HepG2 (cell line): Measurements from ENCODE around the gene STK10. TPM values are rescaled to one million over a fixed set of nuclear protein-coding genes. Genes with fewer than 3 reads are reported as not detected.

Experiments used
- ATAC-seq: fragments of 200-7000 bp; cut with Tn5 transposase; 3 replicates; pipeline ENCODE4 v1.9.1; 2020; ENCODE audit warnings: mild to moderate bottlenecking, moderate library complexity
- BruUV-seq: library from RNA; stranded (reverse); fragments of 400-500 nt; replicated peaks from 2 replicates; lab custom pipeline; 2021; lab: Mats Ljungman, UMichigan
- CTCF ChIA-PET: fragments of 300-600 bp; formaldehyde crosslinking; extraction: SDS; loops from one replicate; lab custom pipeline; 2021; ENCODE audit warnings: low total read pairs, inconsistent platforms, low intra/inter-chr PET ratio; lab: Yijun Ruan, JAX
- POLR2A ChIA-PET: fragments of 350-600 bp; sonication (Branson Sonifier 250); formaldehyde crosslinking; loops from one replicate; lab custom pipeline; 2020; ENCODE audit warnings: antibody characterized with exemption, inconsistent platforms; lab: Yijun Ruan, JAX
- DNase-seq: peaks from one replicate; pipeline ENCODE4 v3.0.0-alpha.2; 2015; ENCODE audit warnings: low spot score
- FAIRE-seq: peaks from 3 replicates; lab custom pipeline; 2011; peaks lifted over from hg19 to GRCh38; lab: Jason Lieb, UNC
- H2AFZ ChIP-seq: one replicate; pipeline ENCODE4 v1.6.1; 2011; ENCODE audit warnings: low read length, inconsistent platforms
- H3K27ac ChIP-seq: fragments of 300-600 bp; 3 replicates; pipeline ENCODE4 v1.8.0; 2011; ENCODE audit warnings: mixed run types, mild to moderate bottlenecking, mixed read lengths, low read length, inconsistent platforms; ENCODE audit not compliant: insufficient read depth; ENCODE audit errors: extremely low read length
- H3K27me3 ChIP-seq, 2 experiments: fragments of 200-600 bp in 1 of 2; 2 replicates in 1 of 2; 3 replicates in 1 of 2; pipeline versions ENCODE4 v1.6.0 to v1.8.0; 2011; ENCODE audit warnings: low read length in 2 of 2, mild to moderate bottlenecking in 2 of 2, moderate library complexity in 2 of 2, inconsistent platforms in 1 of 2; ENCODE audit not compliant: insufficient read depth in 2 of 2, control insufficient read depth in 1 of 2
- H3K36me3 ChIP-seq, 2 experiments: fragments of 200-600 bp in 1 of 2; replicated peaks in 1 of 2; 2 replicates in 1 of 2; 3 replicates in 1 of 2; pipeline versions ENCODE4 v1.5.1 to v1.8.0; 2011; ENCODE audit warnings: low read length in 2 of 2, inconsistent platforms in 1 of 2; ENCODE audit not compliant: insufficient read depth in 2 of 2, control insufficient read depth in 1 of 2
- H3K4me1 ChIP-seq: 2 replicates; pipeline ENCODE4 v1.5.1; 2012; ENCODE audit warnings: low read length, inconsistent platforms; ENCODE audit not compliant: insufficient read depth
- H3K4me2 ChIP-seq: 2 replicates; pipeline ENCODE4 v1.6.0; 2011; ENCODE audit warnings: low read depth, low read length, inconsistent platforms
- H3K4me3 ChIP-seq, 3 experiments: fragments of 200-600 bp in 1 of 3; sonication (generic), shearing (Covaris generic) in 1 of 3; replicated peaks in 1 of 3; 2 replicates each; pipeline ENCODE4 v1.5.1; 2011 to 2016; ENCODE audit warnings: low read length in 3 of 3, inconsistent platforms in 2 of 3, low read depth in 2 of 3, mild to moderate bottlenecking in 2 of 3, control low read depth in 1 of 3, mixed read lengths in 1 of 3; ENCODE audit not compliant: insufficient read depth in 1 of 3
- H3K79me2 ChIP-seq: one replicate; pipeline ENCODE4 v1.6.1; 2011; ENCODE audit warnings: low read length, inconsistent platforms; ENCODE audit not compliant: insufficient read depth
- H3K9ac ChIP-seq: 2 replicates; pipeline ENCODE4 v1.6.0; 2011; ENCODE audit warnings: mild to moderate bottlenecking, low read depth, low read length, inconsistent platforms; ENCODE audit not compliant: insufficient read depth
- H3K9me3 ChIP-seq: 2 replicates; pipeline ENCODE4 v1.5.1; 2012; ENCODE audit warnings: mild to moderate bottlenecking, low read length
- H4K20me1 ChIP-seq: 2 replicates; pipeline ENCODE4 v1.6.0; 2011; ENCODE audit warnings: inconsistent platforms, mild to moderate bottlenecking, low read length, moderate library complexity; ENCODE audit not compliant: insufficient read depth
- HMG20B ChIP-seq: conservative IDR thresholded peaks from 2 replicates; pipeline ENCODE4 v1.6.1; 2016; ENCODE audit warnings: missing genetic modification reagents, missing compliant biosample characterization
- MTA3 ChIP-seq: sonication (generic); formaldehyde crosslinking; IDR thresholded peaks from 2 replicates; pipeline ENCODE4 v1.4.0; 2020; ENCODE audit warnings: missing genetic modification reagents
- MXI1 ChIP-seq: IDR thresholded peaks from 3 replicates; pipeline ENCODE4 v1.6.1; 2012; ENCODE audit warnings: low read depth, low read length, inconsistent platforms, borderline replicate concordance
- RCOR2 ChIP-seq: IDR thresholded peaks from 2 replicates; pipeline ENCODE4 v1.6.1; 2016; ENCODE audit warnings: missing biosample characterization, missing genetic modification reagents
- RELA ChIP-seq: sonication (generic); formaldehyde crosslinking; IDR thresholded peaks from 2 replicates; pipeline ENCODE4 v1.4.0; 2020; ENCODE audit warnings: missing genetic modification reagents
- SALL1 ChIP-seq: sonication (generic); formaldehyde crosslinking; IDR thresholded peaks from 2 replicates; pipeline ENCODE4 v1.8.0; 2022; ENCODE audit warnings: mild to moderate bottlenecking, missing genetic modification reagents
- ZFP36L2 ChIP-seq: sonication (generic); formaldehyde crosslinking; IDR thresholded peaks from 2 replicates; pipeline ENCODE4 v1.4.0; 2020; ENCODE audit warnings: missing genetic modification reagents
- ZNF160 ChIP-seq: sonication (generic); formaldehyde crosslinking; IDR thresholded peaks from 2 replicates; pipeline ENCODE4 v1.8.0; 2022; ENCODE audit warnings: mild to moderate bottlenecking, inconsistent platforms, missing genetic modification reagents
- ZNF251 ChIP-seq: sonication (generic); formaldehyde crosslinking; IDR thresholded peaks from 2 replicates; pipeline ENCODE4 v1.9.0; 2021; ENCODE audit warnings: mild to moderate bottlenecking, missing genetic modification reagents
- ZNF496 ChIP-seq: sonication (generic); formaldehyde crosslinking; IDR thresholded peaks from 2 replicates; pipeline ENCODE4 v1.8.1; 2023; ENCODE audit warnings: mild to moderate bottlenecking, moderate library complexity, missing genetic modification reagents; ENCODE audit not compliant: insufficient replicate concordance
- ZNF558 ChIP-seq: sonication (generic); formaldehyde crosslinking; IDR thresholded peaks from 2 replicates; pipeline ENCODE4 v1.9.0; 2022; ENCODE audit warnings: mild to moderate bottlenecking, missing genetic modification reagents, borderline replicate concordance
- WGBS: methylation state at CpG from one replicate; pipeline ENCODE4 v1.1.6; 2017; ENCODE audit warnings: low lambda C conversion rate; 5-methylcytosine and 5-hydroxymethylcytosine counted together
- in situ Hi-C: cut with HindIII; loops from 2 replicates; pipeline ENCODE4 v1.10.0; 2017; ENCODE audit warnings: low pct_unique_long_range_greater_than_20kb; ENCODE audit not compliant: extremely low pct_ligation_motif_present
- intact Hi-C: fragments of 100-400 bp; cut with micrococcal nuclease; formaldehyde crosslinking; loops from one replicate; pipeline ENCODE4 v1.10.0; 2022; ENCODE audit not compliant: unreplicated experiment
- polyA plus RNA-seq, 8 experiments: library from polyadenylated mRNA; depleted of rRNA in 3 of 8; stranded (reverse) in 7 of 8; unstranded in 1 of 8; fragments of >200 nt; fragmentation: Illumina TruSeq in 4 of 8; extraction: Trizol in 4 of 8; gene quantifications; 2 replicates each; pipeline versions ENCODE4 v1.2.1 to v1.2.3, GENCODE V29; 2011 to 2016; ENCODE audit warnings: low read depth in 4 of 8, missing spikeins in 1 of 8, mixed read lengths in 1 of 8; ENCODE audit not compliant: insufficient read depth in 1 of 8
- total RNA-seq, 5 experiments: library from RNA; depleted of rRNA; stranded (reverse); fragments of >200 nt; fragmentation: Illumina TruSeq; extraction: Trizol; gene quantifications; 2 replicates each; pipeline ENCODE4 v1.2.3, GENCODE V29; 2016; ENCODE audit warnings: low read depth in 1 of 5
- TF ChIP-seq, protein P1 (sequence below): sonication (generic); formaldehyde crosslinking; conservative IDR thresholded peaks from 2 replicates; pipeline ENCODE4 v1.8.1; 2023; ENCODE audit warnings: missing genetic modification reagents
- TF ChIP-seq, protein P2 (sequence below): sonication (generic); formaldehyde crosslinking; IDR thresholded peaks from 2 replicates; pipeline ENCODE4 v1.5.0; 2020; ENCODE audit warnings: missing genetic modification reagents
- TF ChIP-seq, protein P3 (sequence below): IDR thresholded peaks from 2 replicates; pipeline ENCODE4 v1.6.1; 2016; ENCODE audit warnings: missing biosample characterization, missing genetic modification reagents, low read depth
- TF ChIP-seq, protein P4 (sequence below): sonication (generic); formaldehyde crosslinking; conservative IDR thresholded peaks from 2 replicates; pipeline ENCODE4 v1.8.0; 2022; ENCODE audit warnings: missing genetic modification reagents
- TF ChIP-seq, protein P5 (sequence below): sonication (generic); formaldehyde crosslinking; IDR thresholded peaks from 2 replicates; pipeline ENCODE4 v1.8.1; 2023; ENCODE audit warnings: mild to moderate bottlenecking, moderate library complexity, missing genetic modification reagents
- TF ChIP-seq, protein P6 (sequence below): sonication (generic); formaldehyde crosslinking; IDR thresholded peaks from 2 replicates; pipeline ENCODE4 v1.8.1; 2023; ENCODE audit warnings: mild to moderate bottlenecking, missing genetic modification reagents

The STK10 gene
- total and polyA plus RNA-seq, 2 of the 13 experiments (the other 11 are each of a cell fraction or from before 2014, with no cell fraction given): 7.0 to 7.2 TPM

DNA sequence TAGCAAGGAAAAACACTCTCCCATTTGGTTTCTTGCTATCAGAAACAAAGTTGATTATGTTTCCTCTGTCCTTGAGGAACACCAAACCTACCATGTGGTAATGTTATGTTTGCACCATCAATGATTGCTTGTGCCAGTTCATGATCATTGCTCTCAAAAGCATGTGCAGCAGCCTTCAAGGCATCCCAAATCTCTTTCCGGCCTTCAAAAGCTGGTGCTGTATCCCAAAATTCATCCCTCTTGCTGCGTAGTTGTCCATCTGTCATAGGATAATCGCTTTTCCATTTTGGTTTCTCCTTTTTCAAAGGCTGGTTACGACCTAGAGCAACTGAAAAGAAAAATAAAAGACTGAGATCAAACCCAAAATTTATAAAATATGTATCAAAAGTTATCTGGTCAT lies 46.0 kb upstream of the STK10 start:
- peak overlapping the region; percentile 65 for H3K27ac ChIP-seq
- in situ Hi-C loops (no loop called here), intact Hi-C loops (no loop called here)
- peaks cover 2 to 27% of the 10 kb centered on the region in 2 experiments for H3K36me3 ChIP-seq
- no peaks in the 10 kb centered on the region for H3K9me3 ChIP-seq
- H3K4me2 ChIP-seq: no peak overlapping the region
- no peak overlapping the region for H2AFZ ChIP-seq
- no peaks in the 10 kb centered on the region for H3K27me3 ChIP-seq
- ChIA-PET POLR2A (interaction anchor here (0.6 kb wide), 1 partner anchor 155 kb away, joined by 4 read pairs; no protein-coding TSS in a partner anchor), CTCF (no interaction called here)
- H3K4me1 ChIP-seq: peaks cover 53% of the 10 kb centered on the region
- no peak overlapping the region for H3K9ac ChIP-seq
- WGBS: 97% methylated on average over 4 of the region's 4 CpGs
- H3K79me2 ChIP-seq: peaks cover 26% of the 10 kb centered on the region
- BruUV-seq: no TSS peak
- ATAC-seq (no peak), DNase-seq (no peak), FAIRE-seq (no peak)
- no peak for TF ChIP-seq ZNF251 (CRISPR knock-in tag)
- no peak for TF ChIP-seq ZNF160 (CRISPR knock-in tag)
- TF ChIP-seq, protein P1, sequence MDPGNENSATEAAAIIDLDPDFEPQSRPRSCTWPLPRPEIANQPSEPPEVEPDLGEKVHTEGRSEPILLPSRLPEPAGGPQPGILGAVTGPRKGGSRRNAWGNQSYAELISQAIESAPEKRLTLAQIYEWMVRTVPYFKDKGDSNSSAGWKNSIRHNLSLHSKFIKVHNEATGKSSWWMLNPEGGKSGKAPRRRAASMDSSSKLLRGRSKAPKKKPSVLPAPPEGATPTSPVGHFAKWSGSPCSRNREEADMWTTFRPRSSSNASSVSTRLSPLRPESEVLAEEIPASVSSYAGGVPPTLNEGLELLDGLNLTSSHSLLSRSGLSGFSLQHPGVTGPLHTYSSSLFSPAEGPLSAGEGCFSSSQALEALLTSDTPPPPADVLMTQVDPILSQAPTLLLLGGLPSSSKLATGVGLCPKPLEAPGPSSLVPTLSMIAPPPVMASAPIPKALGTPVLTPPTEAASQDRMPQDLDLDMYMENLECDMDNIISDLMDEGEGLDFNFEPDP (CRISPR knock-in tag): no peak
- TF ChIP-seq ZNF496: no peak
- TF ChIP-seq, protein P2, sequence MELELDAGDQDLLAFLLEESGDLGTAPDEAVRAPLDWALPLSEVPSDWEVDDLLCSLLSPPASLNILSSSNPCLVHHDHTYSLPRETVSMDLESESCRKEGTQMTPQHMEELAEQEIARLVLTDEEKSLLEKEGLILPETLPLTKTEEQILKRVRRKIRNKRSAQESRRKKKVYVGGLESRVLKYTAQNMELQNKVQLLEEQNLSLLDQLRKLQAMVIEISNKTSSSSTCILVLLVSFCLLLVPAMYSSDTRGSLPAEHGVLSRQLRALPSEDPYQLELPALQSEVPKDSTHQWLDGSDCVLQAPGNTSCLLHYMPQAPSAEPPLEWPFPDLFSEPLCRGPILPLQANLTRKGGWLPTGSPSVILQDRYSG (CRISPR knock-in tag): no peak
- no peak for TF ChIP-seq SALL1 (CRISPR knock-in tag)
- no peak for TF ChIP-seq RELA (CRISPR knock-in tag)
- TF ChIP-seq ZFP36L2 (CRISPR knock-in tag): no peak
- no peak for TF ChIP-seq MTA3 (CRISPR knock-in tag)
- TF ChIP-seq MXI1: no peak
- TF ChIP-seq, protein P3, sequence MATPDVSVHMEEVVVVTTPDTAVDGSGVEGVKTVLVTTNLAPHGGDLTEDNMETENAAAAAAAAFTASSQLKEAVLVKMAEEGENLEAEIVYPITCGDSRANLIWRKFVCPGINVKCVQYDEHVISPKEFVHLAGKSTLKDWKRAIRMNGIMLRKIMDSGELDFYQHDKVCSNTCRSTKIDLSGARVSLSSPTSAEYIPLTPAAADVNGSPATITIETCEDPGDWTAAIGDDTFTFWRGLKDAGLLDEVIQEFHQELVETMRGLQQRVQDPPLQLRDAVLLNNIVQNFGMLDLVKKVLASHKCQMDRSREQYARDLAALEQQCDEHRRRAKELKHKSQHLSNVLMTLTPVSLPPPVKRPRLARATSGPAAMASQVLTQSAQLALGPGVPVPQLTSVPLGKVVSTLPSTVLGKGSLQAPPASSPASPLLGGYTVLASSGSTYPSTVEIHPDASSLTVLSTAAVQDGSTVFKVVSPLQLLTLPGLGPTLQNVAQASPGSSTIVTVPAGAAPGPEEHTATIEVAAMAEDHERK (CRISPR knock-in tag): no peak
- TF ChIP-seq ZNF558: no peak
- no peak for TF ChIP-seq HMG20B
- TF ChIP-seq, protein P4, sequence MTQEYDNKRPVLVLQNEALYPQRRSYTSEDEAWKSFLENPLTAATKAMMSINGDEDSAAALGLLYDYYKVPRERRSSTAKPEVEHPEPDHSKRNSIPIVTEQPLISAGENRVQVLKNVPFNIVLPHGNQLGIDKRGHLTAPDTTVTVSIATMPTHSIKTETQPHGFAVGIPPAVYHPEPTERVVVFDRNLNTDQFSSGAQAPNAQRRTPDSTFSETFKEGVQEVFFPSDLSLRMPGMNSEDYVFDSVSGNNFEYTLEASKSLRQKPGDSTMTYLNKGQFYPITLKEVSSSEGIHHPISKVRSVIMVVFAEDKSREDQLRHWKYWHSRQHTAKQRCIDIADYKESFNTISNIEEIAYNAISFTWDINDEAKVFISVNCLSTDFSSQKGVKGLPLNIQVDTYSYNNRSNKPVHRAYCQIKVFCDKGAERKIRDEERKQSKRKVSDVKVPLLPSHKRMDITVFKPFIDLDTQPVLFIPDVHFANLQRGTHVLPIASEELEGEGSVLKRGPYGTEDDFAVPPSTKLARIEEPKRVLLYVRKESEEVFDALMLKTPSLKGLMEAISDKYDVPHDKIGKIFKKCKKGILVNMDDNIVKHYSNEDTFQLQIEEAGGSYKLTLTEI: no peak
- TF ChIP-seq, protein P5, sequence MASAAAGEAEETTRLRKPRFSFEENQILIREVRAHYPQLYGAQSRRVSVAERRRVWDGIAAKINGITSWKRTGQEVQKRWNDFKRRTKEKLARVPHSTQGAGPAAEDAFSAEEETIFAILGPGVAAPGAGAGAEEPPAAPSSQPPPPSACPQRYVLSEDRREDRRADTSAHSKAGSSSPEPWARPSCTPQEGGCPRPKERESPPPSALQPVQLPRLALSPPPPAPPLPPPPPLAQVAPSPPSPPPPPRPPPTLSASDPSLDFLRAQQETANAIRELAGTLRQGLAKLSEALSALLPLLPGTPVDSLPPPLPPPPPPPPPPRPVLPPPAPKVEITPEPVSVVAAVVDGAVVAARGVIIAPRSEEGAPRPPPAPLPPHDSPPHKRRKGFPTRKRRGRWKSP (CRISPR knock-in tag): no peak
- TF ChIP-seq, protein P6, sequence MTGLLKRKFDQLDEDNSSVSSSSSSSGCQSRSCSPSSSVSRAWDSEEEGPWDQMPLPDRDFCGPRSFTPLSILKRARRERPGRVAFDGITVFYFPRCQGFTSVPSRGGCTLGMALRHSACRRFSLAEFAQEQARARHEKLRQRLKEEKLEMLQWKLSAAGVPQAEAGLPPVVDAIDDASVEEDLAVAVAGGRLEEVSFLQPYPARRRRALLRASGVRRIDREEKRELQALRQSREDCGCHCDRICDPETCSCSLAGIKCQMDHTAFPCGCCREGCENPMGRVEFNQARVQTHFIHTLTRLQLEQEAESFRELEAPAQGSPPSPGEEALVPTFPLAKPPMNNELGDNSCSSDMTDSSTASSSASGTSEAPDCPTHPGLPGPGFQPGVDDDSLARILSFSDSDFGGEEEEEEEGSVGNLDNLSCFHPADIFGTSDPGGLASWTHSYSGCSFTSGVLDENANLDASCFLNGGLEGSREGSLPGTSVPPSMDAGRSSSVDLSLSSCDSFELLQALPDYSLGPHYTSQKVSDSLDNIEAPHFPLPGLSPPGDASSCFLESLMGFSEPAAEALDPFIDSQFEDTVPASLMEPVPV: no peak
- no peak for TF ChIP-seq RCOR2
- no peak overlapping the region for H3K4me3 ChIP-seq
- no peaks in the 10 kb centered on the region for H4K20me1 ChIP-seq
